GM11168 (cell line): ENCODE measurements around the gene NAALADL1.

Experiments
- in situ Hi-C: fragments of 300-500 bp; cut with MboI; formaldehyde crosslinking; loops from one replicate; pipeline ENCODE4 v1.12.0; 2022; ENCODE audit warnings: low sequenced_read_pairs; ENCODE audit not compliant: unreplicated experiment

NAALADL1 gene

DNA sequence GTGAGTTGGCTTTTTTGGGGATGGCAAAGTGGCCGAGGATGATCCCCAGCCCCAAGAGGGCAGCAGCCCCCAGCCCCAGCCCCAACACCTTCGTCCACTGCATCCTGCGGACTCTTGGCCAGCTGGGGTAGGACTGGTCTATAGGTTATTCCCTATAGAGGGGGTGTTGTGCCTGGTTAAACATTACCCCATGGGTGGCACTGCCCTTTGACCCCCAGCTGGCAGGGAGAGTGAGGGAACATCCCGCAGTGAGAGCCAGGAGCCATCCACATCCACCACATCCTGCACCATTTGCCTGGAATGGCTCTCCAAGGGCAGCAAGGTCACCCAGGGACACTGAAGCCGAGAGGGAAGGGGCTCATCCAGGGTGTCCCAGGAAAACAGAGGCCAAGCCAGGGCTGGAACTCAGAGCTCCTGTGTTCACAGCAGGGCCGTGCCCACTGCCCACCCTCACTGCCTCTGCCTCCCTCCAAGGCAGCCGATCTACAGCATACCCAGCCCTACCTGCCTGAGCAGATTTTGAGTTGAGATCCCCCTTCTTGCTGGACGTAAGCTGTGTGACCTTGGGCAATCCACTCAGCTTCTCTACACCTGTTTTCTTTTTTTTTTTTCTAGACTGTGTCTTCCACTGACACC is at the start of gene NAALADL1:
Gene NAALADL1 (minus strand): TSS at position 135 of the 636 bp plus-strand sequence. CDS start 32 bp downstream, at position 103.
- in situ Hi-C loops, result no loop called here

DNA sequence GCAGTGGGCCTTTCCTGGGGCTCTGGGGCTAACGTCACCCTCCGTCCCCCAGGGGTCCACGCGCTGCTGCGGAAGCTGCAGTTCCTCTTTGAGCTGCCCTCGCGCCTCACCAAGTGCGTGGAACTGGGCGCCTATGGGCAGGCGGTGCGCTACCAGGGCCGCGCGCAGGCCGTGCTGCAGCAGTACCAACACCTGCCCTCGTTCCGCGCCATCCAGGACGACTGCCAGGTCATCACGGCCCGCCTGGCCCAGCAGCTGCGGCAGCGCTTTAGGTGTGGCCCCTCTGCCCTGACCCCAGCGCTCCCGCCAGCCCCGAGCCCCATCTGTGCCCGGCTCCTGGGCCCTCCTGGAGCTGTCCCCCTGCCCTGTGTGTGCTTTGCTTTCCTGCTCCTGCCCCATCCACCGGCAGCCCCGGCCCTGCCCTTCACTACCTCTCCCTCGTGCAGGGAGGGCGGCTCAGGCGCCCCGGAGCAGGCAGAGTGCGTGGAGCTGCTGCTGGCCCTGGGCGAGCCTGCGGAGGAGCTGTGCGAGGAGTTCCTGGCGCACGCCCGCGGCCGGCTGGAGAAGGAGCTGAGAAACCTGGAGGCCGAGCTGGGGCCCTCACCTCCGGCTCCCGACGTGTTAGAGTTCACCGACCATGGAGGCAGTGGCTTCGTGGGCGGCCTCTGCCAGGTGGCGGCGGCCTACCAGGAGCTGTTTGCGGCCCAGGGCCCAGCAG is 49.6 kb upstream of the NAALADL1 start:
- in situ Hi-C loops, result no loop called here

- in situ Hi-C loops, result no loop called here
Measured at GRCh38 chr11:65107078-65107477, 48.7 kb upstream of the NAALADL1 start.

- in situ Hi-C loops, result no loop called here
Measured at GRCh38 chr11:65104628-65105027, 46.3 kb upstream of the NAALADL1 start.

DNA sequence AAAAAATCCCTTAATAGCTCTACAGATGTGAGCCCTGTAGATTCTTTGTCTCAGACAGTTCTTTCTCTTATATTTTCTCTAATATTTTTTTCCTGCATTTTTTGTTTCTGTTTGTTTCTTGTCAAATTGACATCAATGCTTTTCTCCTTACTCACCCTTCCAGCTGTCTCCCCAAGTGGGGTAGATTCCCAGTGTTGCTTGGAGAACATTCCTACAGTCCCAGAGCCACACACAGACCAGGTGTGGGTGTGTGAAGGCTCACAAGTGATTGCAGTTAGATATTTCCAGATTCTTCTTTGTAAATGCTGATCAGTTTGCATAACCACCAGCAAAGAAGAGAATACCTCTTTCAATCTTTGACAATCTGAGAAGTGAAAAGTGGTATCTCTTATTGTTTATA is 45.1 kb upstream of the NAALADL1 start:
- in situ Hi-C loops, result no loop called here

DNA sequence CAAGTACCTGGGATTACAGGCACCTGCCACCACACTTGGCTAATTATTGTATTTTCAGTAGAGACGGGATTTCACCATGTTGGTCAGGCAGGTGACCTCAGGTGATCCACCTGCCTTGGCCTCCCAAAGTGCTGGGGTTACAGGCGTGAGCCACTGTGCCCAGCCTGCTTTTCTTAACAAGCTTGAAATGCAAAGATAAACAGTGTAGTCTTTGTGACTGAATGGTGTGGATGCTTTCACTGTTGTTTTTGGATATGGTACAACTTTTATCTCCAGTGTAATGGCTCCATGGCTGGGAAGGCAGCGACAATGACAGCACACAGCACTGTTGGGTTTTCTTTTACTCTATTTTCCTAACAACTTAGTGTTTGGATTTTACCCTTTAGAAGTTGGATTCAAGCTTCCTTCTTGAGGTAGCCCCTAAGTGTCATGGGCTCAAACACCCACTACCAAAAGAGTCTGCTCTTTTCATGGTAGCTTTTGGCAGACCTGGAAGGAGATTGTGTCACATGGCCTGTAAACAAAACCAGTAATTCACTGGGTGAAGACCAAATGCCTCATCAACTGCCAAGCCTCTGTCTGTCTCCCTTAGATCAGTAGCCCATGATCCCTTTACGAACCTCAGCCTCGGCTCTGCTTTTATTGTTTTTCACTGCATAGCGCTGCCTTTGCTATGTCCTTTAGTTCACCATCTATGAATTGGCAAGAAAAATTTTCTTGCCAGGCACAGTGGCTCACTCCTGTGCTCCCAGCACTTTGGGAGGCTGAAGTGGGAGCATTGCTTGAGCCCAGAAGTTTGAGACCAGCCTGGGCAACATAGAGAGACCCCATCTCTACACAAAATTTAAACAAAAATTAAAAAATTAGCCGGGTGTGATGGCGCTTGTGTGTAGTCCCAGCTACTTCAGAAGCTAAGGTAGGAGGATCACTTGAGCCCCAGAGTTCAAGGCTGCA is 44.1 kb upstream of the NAALADL1 start:
- in situ Hi-C loops, result no loop called here

GRCh38 chr11:65100674-65101350 is 42.5 kb upstream of the NAALADL1 start:
- in situ Hi-C loops, result no loop called here

DNA sequence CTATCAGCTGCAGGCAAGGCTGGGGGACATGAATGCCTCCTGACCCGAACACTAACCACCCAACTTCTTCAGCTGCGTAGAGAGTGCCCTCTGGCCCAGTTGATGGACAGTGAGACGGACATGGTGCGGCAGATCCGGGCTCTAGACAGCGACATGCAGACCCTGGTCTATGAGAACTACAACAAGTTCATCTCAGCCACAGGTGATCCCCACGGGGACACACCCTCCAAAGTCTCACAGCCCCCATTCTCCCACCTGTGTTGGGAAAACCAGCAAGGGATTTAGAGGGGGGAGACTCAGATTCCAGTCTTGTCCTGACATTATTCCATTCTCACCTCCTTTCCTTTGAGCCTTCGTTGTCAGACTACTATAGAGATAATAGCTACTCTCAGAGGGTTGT is 38.6 kb upstream of the NAALADL1 start:
- in situ Hi-C loops, result no loop called here

- in situ Hi-C loops, result no loop called here
Measured at GRCh38 chr11:65095974-65096806, 37.8 kb upstream of the NAALADL1 start, which contains the start of gene VPS51. VPS51 (plus strand) TSS chr11:65096214; CDS start chr11:65096251, 37 bp downstream.

DNA sequence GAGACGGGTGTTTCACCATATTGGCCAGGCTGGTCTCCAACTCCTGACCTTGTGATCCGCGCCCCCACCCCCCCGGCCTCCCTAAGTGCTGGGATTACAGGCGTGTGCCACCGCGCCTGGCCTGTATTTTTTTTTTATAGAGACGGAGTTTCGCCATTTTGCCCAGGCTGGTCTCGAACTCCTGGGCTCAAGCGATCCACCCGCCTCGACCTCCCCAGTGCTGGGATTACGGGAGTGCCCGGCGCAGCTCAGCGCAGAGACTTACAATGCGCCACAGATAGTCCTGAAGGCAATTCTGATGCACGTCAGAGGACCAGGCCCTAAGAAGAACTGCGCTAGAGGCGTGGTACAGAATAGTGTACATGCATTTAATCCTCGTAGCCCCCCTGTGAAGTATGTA is 37.1 kb upstream of the NAALADL1 start:
- in situ Hi-C loops, result no loop called here

DNA sequence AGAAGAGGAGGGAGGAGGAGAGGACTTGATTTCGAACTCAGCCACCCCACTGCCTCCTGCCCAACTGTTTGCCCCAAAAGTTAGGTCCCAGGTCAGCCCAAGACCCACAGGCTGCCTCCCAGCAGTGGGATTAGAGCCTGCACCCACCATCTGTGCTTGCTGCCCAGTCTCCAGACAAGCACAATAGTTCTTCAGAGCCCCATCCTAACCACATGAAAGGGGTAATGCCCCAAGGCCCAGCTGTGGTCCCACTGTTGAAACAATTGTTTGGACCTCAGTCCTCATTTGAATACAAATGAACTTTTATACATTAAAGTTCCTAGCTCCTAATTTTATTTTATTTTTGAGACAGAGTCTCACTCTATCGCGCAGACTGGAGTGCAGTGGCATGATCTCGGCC is 32.3 kb upstream of the NAALADL1 start:
- in situ Hi-C loops, result no loop called here

GRCh38 chr11:65089621-65090020 is 31.3 kb upstream of the NAALADL1 start:
- in situ Hi-C loops, result no loop called here

GRCh38 chr11:65087827-65088226 is 29.5 kb upstream of the NAALADL1 start:
- in situ Hi-C loops, result no loop called here

DNA sequence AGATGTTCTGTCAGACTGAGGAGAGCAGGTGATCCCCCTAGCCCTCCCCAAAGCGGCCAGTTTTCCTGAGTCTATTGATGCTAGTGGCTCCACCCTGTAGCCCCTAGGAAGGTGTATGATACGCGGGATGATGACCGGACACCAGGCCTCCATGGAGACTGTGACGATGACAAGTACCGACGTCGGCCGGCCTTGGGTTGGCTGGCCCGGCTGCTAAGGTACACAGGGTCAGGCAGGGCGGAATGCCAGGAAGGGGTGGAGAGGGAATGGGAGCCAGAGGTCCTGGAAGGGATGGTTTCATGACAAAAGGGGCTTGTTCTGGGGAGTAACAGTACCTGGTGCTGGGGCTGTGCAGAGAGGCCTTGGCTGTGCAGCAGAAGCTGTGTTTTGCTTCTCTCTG is 28.9 kb upstream of the NAALADL1 start:
- in situ Hi-C loops, result no loop called here

DNA sequence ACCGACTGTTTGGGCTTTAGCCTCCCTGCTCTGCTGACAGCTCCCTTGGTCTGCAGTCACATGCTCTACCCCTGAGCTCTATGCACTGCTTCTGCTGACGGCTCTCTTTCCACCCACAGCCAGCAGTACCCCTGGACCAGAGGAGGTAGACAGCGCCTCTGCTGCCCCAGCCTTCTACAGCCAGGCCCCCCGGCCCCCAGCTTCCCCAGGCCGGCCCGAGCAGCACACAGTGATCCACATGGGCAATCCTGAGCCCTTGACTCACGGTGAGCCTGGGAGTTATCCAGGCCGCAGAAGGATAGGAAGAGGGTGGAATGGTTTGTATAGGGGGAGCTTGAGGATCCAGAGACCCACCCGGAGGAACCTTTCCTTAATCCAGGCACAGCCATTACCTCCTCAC is 28.5 kb upstream of the NAALADL1 start:
- in situ Hi-C loops, result no loop called here

DNA sequence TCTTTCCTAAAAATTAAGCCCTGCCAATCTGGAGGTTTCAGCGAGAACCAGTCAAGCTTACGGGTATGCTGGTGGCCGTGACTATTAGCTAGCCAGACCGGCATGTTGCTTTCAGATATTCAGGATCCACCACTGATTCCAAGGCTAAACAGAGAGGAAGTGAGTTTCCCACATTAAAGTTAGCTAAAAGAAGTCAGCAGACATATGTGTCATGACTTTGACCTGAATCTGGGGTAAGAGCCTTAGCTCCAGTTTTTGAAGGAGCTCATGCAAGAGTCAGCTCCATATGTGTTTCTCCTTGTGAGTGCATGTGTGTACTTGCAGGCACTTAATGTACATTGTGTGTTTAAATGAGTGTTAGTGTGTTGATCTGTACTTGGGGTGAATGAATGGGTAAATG is 27.1 kb upstream of the NAALADL1 start:
- in situ Hi-C loops, result no loop called here

DNA sequence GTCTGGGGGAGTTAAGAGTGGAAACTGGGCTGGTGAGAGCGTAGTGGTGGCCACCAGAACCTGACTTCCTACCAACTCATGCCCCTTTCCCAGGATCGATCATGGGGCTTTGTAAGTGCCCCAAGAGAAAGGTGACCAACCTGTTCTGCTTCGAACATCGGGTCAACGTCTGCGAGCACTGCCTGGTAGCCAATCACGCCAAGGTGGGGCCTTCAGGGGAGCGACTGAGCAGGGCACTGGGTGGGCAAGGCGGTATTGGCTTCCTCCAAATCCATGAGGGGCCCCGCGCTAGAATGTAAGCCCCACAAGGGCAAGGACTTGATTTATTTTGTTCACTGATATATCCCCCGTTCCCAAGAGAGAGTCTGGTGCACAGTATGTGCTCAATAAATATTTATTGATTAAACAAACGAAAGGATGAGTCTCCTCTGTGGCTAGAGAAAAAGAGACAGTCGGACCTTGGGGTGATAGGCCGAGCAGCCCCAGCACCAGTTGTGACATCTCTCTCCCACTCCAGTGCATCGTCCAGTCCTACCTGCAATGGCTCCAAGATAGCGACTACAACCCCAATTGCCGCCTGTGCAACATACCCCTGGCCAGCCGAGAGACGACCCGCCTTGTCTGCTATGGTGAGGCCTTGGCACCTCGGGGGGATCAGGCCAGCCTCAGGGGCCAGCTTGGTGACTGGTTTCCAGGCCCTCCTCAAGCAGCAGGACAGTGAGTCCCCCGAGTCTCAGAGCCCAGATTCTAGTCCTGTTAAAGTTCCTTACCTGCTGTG is 26.4 kb upstream of the NAALADL1 start:
- in situ Hi-C loops, result no loop called here

DNA sequence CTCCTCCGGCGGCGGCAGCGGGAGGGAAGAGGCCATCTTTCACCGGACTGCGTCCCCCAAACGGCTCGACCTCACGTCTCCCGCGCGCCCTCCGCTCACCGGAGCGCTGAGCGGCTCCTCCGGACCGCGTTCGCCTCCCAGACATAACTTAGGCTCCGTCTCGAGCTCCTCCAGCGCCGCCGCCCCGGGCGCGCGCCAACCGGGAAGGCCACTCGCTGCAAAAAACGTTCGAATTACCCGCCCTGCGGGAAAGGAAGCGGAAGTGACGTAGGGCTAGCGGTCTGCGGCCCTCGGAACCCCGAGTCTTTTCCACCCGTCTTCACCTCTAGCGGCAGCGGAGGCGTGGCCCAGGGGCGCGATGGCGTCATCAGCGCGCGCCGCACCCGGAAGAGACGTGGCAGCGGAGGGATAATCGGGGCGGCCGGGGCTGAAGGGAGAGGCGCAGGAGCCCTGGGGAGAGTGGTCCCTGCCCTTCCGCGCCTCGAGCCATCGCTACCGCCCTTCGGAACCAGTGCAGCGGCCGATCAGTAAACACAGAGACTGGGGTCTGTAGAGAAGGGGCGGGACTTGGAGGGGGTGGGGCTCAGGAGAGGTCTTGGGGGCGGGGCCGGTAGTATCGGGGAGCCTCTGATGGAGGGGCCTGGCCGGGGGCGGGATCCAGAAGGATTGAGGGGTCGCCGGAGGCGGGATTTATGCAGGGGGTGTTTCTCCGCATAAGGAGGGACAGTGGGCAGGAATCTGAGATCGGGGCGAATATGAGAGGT is 25.7 kb upstream of the NAALADL1 start, which contains the start of the genes CDCA5 and ZFPL1:
Gene CDCA5 (minus strand): TSS at position 207 of the 764 bp plus-strand sequence. CDS start 62 bp downstream, at position 145.
Gene ZFPL1 (plus strand): TSS at position 389 of the 764 bp plus-strand sequence. CDS start 477 bp downstream, outside the sequence.
- in situ Hi-C loops, result no loop called here
